GM21447 (cell line): ENCODE measurements around the gene IPO9.

ENCODE experiments used
- ATAC-seq: cut with Tn5 transposase; IDR thresholded peaks from one replicate; pipeline ENCODE4 v1.9.1; 2021; ENCODE audit not compliant: unreplicated experiment

The IPO9 gene

GRCh38 chr1:201828820-201829774 lies at the start of gene IPO9:
Gene IPO9, plus strand, starts transcription at chr1:201829157. Its CDS starts 53 bp downstream, at chr1:201829210.
- ATAC-seq: peak; percentile 78

GRCh38 chr1:201779351-201779880 lies 49.5 kb upstream of the IPO9 start:
- no peak for ATAC-seq

- no peak for ATAC-seq
Measured at GRCh38 chr1:201780952-201781351, 48.0 kb upstream of the IPO9 start.

- no peak for ATAC-seq
Measured at GRCh38 chr1:201781437-201781836, 47.5 kb upstream of the IPO9 start.

- no peak for ATAC-seq
Measured at GRCh38 chr1:201782353-201782752, 46.6 kb upstream of the IPO9 start.

GRCh38 chr1:201783058-201783457 lies 45.9 kb upstream of the IPO9 start:
- no peak for ATAC-seq

GRCh38 chr1:201783572-201783971 lies 45.4 kb upstream of the IPO9 start:
- no peak for ATAC-seq

GRCh38 chr1:201785291-201785690 lies 43.7 kb upstream of the IPO9 start:
- no peak for ATAC-seq

GRCh38 chr1:201786824-201787223 lies 42.1 kb upstream of the IPO9 start:
- ATAC-seq: no peak

GRCh38 chr1:201788296-201788695 lies 40.7 kb upstream of the IPO9 start:
- ATAC-seq: no peak

- ATAC-seq: no peak
Measured at GRCh38 chr1:201789245-201789644, 39.7 kb upstream of the IPO9 start.

GRCh38 chr1:201790261-201790660 lies 38.7 kb upstream of the IPO9 start:
- no peak for ATAC-seq

- no peak for ATAC-seq
Measured at GRCh38 chr1:201791051-201791778, 37.7 kb upstream of the IPO9 start.

GRCh38 chr1:201791779-201792173 lies 37.2 kb upstream of the IPO9 start:
- no peak for ATAC-seq

- no peak for ATAC-seq
Measured at GRCh38 chr1:201792534-201793305, 36.2 kb upstream of the IPO9 start.

- ATAC-seq: no peak
Measured at GRCh38 chr1:201793306-201793925, 35.5 kb upstream of the IPO9 start.

- ATAC-seq: no peak
Measured at GRCh38 chr1:201795066-201795465, 33.9 kb upstream of the IPO9 start.

GRCh38 chr1:201800246-201800645 lies 28.7 kb upstream of the IPO9 start:
- no peak for ATAC-seq

- no peak for ATAC-seq
Measured at GRCh38 chr1:201806801-201807200, 22.2 kb upstream of the IPO9 start.

GRCh38 chr1:201807958-201808632 lies 20.9 kb upstream of the IPO9 start:
- ATAC-seq: no peak
